ENCODE data around the gene PTGER1.

Gene PTGER1

DNA sequence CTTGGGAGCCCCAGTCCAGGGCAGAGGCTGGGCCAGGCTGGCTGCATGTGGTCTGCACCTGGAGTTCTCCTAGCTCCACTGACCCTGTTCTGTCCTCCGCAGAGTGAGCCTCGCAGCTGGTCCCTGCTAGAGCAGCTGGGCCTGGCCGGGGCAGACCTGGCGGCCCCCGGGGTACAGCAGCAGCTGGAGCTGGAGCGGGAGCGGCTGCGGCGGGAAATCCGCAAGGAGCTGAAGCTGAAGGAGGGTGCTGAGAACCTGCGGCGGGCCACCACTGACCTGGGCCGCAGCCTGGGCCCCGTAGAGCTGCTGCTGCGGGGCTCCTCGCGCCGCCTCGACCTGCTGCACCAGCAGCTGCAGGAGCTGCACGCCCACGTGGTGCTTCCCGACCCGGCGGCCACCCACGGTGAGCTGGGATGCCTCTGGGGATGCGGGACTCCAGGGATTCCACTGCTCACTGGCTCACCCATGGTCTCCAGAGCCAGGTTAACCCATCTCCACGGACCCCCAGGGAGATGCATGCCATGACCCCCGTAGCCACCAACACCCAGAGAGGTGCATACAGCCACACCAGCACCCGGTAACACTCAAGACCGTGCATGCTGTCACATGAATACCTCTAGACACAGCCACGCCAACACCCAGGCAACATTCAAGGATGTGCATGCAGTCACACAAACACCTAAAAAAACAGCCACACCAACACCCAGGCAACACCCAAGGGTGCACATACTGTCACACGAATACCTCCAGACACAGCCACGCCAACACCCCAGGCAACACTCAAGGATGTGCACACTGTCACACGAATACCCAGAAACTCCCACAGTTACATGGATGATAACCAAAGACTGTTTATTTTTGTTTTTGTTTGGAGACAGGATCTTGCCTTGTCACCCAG, 33.9 kb downstream of the PTGER1 start:
- DNase-seq (ENCODE audit: low spot score): no peak

DNA sequence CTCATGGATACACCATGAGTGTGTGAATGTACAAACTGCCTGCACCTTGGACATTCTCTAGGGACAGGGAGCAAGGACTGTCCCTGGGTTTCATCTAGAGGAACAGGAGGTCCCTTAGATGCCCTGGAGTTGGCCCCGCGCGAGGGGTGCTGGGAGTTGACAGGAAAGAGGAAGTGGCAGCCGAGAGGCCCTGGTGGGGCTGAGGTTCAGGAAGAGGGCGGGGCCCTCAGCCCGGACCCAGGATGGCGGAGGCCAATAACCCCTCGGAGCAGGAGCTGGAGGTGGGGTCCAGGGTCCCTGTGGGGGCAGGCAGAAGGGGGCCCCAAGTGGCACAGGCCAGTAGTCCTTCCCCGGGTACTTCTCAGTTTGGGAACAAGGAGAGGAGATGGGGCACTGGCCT, 35.1 kb downstream of the PTGER1 start:
- DNase-seq (ENCODE audit: low spot score): peak; percentile 87

DNA sequence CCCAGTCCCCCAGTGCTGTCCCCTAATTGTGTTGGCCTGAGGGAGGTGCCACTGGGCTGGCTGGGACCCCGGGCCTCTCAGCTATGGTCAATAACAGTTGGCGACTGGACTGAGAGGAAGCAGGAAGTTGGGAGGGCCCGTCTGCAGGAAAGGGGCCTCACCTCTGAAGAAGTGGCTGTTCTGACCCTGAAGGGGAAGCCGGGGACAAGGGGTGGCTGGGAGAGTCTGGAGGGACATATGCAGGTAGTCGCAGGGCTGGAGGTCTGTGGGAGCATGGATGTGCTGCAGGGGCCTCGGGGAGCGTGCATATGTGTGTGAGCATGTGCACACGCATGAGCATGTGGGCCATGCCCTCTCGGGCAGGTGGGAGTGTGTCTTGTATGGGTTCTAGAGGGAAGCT, 36.1 kb downstream of the PTGER1 start:
- DNase-seq (ENCODE audit: low spot score): no peak

DNA sequence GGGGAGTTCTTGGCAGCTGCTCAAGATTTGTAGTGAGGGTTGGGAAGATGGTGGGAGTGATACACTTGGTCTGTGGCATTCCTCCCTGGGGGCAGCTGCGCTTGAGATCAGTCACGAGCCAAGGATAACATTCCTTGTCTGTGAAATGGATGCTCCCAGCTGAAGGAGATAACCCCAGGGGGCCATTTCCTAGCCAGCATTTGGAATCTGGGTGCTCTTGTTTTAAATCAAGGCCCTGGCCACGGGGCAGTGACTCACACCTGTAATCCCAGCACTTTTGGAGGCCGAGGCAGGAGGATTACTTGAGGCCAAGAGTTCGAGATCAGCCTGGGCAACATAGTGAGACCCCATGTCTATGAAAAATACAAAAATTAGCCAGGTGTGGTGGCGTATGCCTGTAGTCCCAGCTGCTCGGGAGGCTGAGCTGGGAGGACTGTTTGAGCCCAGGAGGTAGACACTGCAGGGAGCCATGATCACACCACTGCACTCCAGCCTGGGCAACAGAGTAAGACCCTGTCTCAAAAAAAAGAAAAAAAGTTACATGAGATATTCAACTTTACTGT, 37.5 kb downstream of the PTGER1 start:
- DNase-seq (ENCODE audit: low spot score): no peak

DNA sequence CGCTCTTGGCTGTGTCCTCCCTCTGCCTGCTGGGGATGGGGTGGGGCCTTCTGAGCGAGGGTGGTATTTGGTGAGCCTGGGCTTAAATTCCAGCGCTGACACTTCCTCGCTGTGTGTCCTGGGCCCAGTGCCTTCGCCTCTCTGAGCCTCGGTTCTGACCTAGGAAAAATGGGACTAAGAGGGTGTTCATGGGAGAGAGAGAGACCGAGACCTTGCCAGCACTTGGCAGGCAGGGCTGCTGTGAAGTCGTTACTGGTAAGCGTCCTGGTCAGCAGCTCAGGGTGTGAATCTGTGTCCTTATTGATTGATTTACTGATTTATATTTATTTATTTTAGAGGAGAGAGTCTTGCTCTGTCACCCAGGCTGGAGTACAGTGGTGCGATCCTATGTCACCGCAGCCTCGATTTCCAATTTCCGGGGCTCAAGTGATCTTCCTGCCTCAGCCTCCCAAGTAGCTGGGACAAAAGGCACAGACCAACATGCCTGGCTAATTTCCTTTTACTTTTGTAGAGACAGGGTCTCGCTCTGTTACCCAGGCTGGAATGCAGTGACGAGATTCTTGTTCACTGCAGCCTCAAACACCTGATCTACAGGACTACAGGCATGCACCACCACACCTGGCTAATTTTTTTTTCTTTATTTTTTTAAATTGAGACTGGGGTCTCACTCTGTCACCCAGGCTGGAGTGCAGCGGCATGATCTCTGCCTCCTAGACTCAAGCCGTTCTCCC, 39.7 kb downstream of the PTGER1 start:
- no peak for DNase-seq (ENCODE audit: low spot score)

DNA sequence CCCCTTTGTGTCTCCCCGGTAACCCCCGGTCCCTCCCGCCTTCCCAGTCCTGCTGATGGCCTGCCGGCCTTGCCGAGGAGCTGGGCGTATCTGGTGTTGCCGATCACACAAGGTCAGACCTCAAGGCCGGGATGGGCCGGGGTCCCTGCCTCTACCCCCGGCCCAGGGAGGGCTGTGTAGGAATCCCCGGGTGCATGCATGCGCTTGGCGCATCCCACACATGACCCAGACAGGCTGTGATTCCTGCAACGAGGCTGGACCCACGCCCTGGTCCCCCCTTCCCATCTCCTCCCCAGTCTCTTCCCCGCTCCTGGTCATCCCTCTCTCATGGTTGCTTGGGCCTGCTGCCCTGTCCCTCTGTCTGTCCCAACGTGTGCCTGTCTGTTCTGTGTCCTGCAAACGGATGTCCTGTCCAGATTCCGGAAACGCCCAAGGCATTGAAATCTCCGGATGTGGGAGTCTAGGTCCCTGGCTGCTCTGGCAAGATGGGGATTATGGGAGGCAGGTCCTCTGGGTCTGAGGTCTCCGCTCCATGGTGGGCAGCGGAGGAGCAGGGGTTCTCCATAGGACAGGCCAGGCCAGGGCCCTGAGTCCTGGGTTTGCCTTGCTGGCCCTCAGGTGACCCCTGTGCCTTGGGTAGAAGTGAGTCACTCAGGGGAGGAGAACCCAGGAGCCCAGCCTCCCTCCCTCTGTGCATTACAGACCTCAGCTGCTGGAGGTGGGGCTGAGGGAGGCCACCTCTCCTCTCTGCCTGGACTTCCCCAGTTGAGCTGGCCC, 40.4 kb downstream of the PTGER1 start:
- peak; percentile 29 for DNase-seq (ENCODE audit: low spot score)

DNA sequence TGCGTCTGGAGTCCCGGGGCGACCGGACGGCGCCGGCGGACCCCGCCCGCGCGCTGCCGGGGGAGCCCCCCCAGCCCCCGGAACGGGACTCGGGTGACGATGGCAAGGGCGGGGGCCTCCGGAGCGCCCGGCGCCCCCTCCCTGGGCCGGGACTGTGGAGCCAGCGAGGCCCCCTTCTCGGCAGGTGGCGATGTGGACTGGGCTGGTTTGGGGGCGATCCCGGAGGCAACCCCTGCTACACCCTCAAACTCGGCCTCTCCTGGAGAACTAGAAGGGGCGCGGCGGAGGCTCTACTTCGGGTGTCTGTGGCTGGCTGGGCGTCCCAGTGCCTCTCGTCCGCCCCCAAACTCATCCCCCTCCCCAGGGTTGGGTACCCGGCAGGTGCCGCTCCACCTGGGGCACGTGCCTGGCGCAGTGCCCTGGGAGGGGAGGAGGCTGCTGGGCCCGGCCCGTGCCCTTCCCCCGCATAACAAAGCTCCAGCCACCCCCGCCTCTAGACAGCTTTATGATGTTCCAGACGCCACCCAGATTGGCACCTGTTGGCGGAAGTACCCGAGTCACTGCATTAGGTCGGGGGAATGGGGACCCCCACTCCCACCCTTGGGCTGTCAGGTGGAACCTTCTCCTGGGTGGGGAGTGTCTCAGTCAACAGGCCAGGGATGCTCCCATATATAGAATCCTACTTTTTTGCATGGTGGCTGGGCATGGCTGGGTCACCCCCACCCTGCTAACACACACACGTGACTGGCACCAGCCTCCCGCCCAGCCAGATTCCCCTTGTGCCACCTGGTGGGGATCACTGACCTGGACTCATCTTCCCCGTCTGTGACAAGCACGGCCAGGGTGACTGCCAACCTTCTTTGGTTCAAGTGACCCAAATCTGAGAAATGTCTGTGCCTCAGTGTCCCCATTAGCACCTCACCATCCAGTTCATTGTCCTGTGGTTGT, 41.3 kb downstream of the PTGER1 start:
- DNase-seq (ENCODE audit: low spot score): peak; percentile 28

DNA sequence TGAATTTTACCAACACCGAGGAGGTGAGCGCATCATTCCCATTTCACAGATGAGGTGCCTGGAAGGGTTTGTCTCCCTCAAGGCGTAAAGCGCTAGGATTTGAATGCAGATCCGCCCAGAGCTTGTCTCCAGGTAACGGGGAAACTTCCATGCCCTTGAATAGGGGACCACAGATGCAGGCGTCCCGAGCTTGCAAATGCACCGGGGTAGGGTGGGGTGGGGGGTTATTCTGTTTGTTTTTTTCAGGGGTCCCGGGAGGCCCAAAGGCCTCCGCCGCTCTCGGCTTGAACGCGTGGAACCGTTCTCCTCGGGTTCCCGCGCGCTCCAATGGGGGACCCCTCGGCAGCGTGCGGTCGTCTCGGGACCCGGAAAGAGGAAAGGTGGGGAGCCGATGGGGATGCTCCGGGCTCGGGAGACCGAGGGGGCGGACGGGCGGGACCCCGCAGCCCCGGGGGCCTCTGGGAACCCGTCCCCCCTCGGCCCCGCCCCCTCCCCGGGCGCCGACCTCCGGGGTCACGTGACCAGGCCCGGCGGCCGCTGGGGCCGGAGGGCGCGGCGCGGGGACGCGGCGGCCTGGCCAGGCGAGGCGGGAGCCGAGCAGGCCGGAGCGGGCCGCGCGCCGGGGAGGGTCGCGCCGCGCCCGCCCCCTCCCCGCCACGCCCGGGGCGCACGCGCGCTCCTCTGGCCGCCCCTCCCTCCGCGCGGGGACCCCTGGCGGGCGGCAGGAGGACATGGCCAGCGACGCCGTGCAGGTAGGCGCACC, 42.2 kb downstream of the PTGER1 start, which contains the start of gene PKN1:
TSS of gene PKN1 (plus strand) at position 516 of the 763 bp plus-strand sequence. CDS start at position 732, 216 bp downstream.
- DNase-seq (ENCODE audit: low spot score): peak; percentile 44

DNA sequence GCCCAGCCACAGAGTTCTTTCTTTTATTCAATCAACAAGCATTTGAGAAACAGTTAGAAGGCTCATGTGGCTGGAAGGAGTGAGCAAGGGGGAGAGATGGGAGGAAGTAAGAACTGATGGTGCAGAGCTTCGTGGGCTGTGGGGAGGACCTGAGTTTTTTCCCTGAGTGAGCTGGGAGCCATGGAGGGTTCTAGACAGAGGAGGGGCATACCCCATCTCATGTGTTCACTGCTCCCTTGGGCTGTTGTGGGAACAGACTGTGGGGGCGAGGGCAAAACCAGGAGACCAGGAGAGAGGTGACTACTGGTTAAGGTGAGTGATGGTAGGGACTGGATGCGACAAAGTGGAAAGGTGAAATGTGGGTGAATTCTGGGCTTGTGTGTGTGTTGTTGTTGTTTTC, 44.4 kb downstream of the PTGER1 start:
- no peak for DNase-seq (ENCODE audit: low spot score)

DNA sequence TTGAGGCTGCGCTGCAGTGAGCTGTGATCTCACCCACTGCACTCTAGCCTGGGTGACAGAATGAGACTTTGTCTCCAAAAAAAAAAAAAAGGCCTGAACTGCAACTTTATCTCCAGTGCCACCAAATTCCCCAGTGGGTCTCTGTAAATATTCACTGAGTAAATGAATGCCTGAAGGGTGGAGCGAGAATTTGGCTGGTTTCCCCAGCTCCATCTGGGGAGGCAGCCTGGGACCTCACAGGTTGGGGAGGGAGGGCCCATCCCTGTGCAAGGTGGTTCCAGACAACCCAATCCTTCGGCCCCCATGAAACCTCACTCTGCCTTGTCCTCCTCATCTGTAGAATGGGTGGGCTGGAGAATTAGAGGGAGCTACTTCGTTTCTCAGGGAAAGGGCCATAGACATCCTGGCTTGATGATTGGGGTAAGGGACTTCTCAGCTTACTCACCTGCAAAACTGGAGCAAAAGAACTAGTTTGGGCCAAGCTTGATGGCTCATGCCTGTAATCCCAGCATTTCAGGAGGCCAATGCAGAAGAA, 46.2 kb downstream of the PTGER1 start:
- no peak for DNase-seq (ENCODE audit: low spot score)

DNA sequence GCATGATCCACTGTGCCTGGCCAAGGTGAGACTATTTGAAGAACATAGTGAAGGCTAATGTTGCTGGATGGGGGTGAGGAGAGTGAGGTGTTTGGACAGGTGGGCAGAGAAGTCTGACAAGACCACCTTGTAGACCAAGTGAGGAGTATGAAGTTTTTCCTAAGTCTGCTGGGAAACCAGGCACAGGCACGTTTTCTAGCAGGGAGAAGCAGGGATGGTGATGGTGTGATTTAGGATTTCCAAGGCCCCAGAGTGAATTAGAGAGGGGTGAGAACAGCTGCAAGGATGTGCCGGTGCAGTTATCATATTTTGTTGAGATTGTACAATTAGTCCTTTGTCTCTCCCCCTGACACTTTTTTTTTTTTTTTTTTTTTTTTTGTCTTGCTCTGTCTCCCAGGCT, 47.7 kb downstream of the PTGER1 start:
- DNase-seq (ENCODE audit: low spot score): no peak

DNA sequence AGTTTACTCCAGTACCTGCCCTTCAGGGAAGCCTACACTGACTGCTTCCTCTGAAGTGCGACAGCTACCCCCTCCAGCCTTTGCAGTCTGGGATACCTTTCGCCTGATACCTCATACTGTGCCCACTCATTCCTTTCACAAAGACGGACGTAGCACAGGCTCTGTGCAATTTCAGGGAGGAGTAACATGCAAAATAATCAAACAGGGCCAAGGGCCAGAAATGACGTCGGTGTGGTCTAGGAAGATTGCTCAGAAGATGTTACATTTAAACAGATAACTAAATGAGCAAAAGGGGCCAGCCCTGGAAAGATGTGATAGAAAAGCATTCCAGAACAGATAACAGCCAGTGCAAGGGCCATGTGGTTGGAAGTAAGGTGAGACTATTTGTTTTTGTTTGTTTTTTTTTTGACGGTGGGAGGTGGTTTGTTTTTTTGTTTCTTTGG, 49.4 kb downstream of the PTGER1 start:
- no peak for DNase-seq (ENCODE audit: low spot score)

All from activated CD4-positive, alpha-beta T cell treated with anti-CD3 and anti-CD28 coated beads, Interleukin-2, Interleukin-4, amounts not matched to agents 100 ng/mL and 50 ng/mL, durations not matched to agents 16 hours and 8 hours (primary cell).